HepG2 (cell line): ENCODE results near the gene GPT2. TPM values are rescaled to one million over a fixed set of nuclear protein-coding genes. Genes with fewer than 3 reads are reported as not detected.

ENCODE experiments used
- FOSL1 ChIP-seq: sonication (generic); formaldehyde crosslinking; IDR thresholded peaks from 2 replicates; pipeline ENCODE4 v1.9.0; 2021; ENCODE audit warnings: missing genetic modification reagents, borderline replicate concordance
- GTF3A ChIP-seq: sonication (generic); formaldehyde crosslinking; conservative IDR thresholded peaks from 2 replicates; pipeline ENCODE4 v1.4.0; 2020; ENCODE audit warnings: mild to moderate bottlenecking, missing genetic modification reagents
- HIVEP1 ChIP-seq: sonication (generic); formaldehyde crosslinking; IDR thresholded peaks from 2 replicates; pipeline ENCODE4 v1.4.0; 2020; ENCODE audit warnings: mild to moderate bottlenecking, missing genetic modification reagents
- IKZF1 ChIP-seq: fragments of 450-650 bp; IDR thresholded peaks from 2 replicates; pipeline ENCODE4 v1.7.1; 2016
- MEIS1 ChIP-seq: sonication (generic); formaldehyde crosslinking; IDR thresholded peaks from 2 replicates; pipeline ENCODE4 v1.9.0; 2021; ENCODE audit warnings: mild to moderate bottlenecking, missing genetic modification reagents, moderate library complexity, borderline replicate concordance
- NFE2L1 ChIP-seq: sonication (generic); formaldehyde crosslinking; IDR thresholded peaks from 2 replicates; pipeline ENCODE4 v1.4.0; 2020; ENCODE audit warnings: missing genetic modification reagents, mild to moderate bottlenecking, borderline replicate concordance
- NR2F1 ChIP-seq, 2 experiments: fragments of 450-650 bp in 1 of 2; formaldehyde crosslinking in 1 of 2; IDR thresholded peaks; 2 replicates each; pipeline versions ENCODE4 v1.5.0 to v1.6.1; 2016 to 2020; ENCODE audit warnings: mild to moderate bottlenecking in 1 of 2, missing compliant biosample characterization in 1 of 2, missing genetic modification reagents in 1 of 2, moderate library complexity in 1 of 2
- POGZ ChIP-seq: sonication (generic); formaldehyde crosslinking; IDR thresholded peaks from 2 replicates; pipeline ENCODE4 v1.4.0; 2020; ENCODE audit warnings: mild to moderate bottlenecking, missing genetic modification reagents
- RFXAP ChIP-seq: sonication (generic); formaldehyde crosslinking; IDR thresholded peaks from 2 replicates; pipeline ENCODE4 v1.4.0; 2020; ENCODE audit warnings: missing genetic modification reagents, borderline replicate concordance
- RORA ChIP-seq: sonication (generic); formaldehyde crosslinking; IDR thresholded peaks from 2 replicates; pipeline ENCODE4 v1.5.0; 2020; ENCODE audit warnings: mild to moderate bottlenecking, missing genetic modification reagents, moderate library complexity
- SMC3 ChIP-seq: IDR thresholded peaks from 2 replicates; pipeline ENCODE4 v1.6.1; 2011; ENCODE audit warnings: low read length, improper control_type of control experiment
- TAF1 ChIP-seq: sonication (generic); formaldehyde crosslinking; IDR thresholded peaks from 2 replicates; pipeline ENCODE4 v1.4.0; 2020; ENCODE audit warnings: missing genetic modification reagents
- TEAD2 ChIP-seq: sonication (generic); formaldehyde crosslinking; IDR thresholded peaks from 2 replicates; pipeline ENCODE4 v1.9.0; 2021; ENCODE audit warnings: missing genetic modification reagents
- ZBTB4 ChIP-seq: sonication (generic); formaldehyde crosslinking; IDR thresholded peaks from 2 replicates; pipeline ENCODE4 v1.4.0; 2020; ENCODE audit warnings: missing genetic modification reagents, mild to moderate bottlenecking, borderline replicate concordance
- ZBTB7B ChIP-seq: sonication (generic); formaldehyde crosslinking; IDR thresholded peaks from 2 replicates; pipeline ENCODE4 v1.4.0; 2020; ENCODE audit warnings: missing genetic modification reagents
- ZFP62 ChIP-seq: sonication (generic); formaldehyde crosslinking; IDR thresholded peaks from 2 replicates; pipeline ENCODE4 v1.4.0; 2020; ENCODE audit warnings: missing genetic modification reagents
- ZNF382 ChIP-seq: sonication (generic); formaldehyde crosslinking; IDR thresholded peaks from 2 replicates; pipeline ENCODE4 v1.5.0; 2020; ENCODE audit warnings: missing genetic modification reagents, mild to moderate bottlenecking, borderline replicate concordance
- ZNF747 ChIP-seq: sonication (generic); formaldehyde crosslinking; IDR thresholded peaks from 2 replicates; pipeline ENCODE4 v1.8.1; 2023; ENCODE audit warnings: missing genetic modification reagents, mild to moderate bottlenecking, borderline replicate concordance
- polyA plus RNA-seq, 8 experiments: library from polyadenylated mRNA; depleted of rRNA in 3 of 8; stranded (reverse) in 7 of 8; unstranded in 1 of 8; fragments of >200 nt; fragmentation: Illumina TruSeq in 4 of 8; extraction: Trizol in 4 of 8; gene quantifications; 2 replicates each; pipeline versions ENCODE4 v1.2.1 to v1.2.3, GENCODE V29; 2011 to 2016; ENCODE audit warnings: low read depth in 4 of 8, missing spikeins in 1 of 8, mixed read lengths in 1 of 8; ENCODE audit not compliant: insufficient read depth in 1 of 8
- total RNA-seq, 5 experiments: library from RNA; depleted of rRNA; stranded (reverse); fragments of >200 nt; fragmentation: Illumina TruSeq; extraction: Trizol; gene quantifications; 2 replicates each; pipeline ENCODE4 v1.2.3, GENCODE V29; 2016; ENCODE audit warnings: low read depth in 1 of 5
- TF ChIP-seq, protein P1 (sequence below): sonication (generic); formaldehyde crosslinking; IDR thresholded peaks from 2 replicates; pipeline ENCODE4 v1.5.0; 2020; ENCODE audit warnings: mild to moderate bottlenecking, missing genetic modification reagents
- TF ChIP-seq, protein P2 (sequence below): IDR thresholded peaks from 2 replicates; pipeline ENCODE4 v1.4.0; 2020; ENCODE audit warnings: mild to moderate bottlenecking, missing genetic modification reagents

Gene GPT2
- total and polyA plus RNA-seq, 2 of the 13 experiments (the other 11 are each of a cell fraction or from before 2014, with no cell fraction given): 138 to 267 TPM

DNA sequence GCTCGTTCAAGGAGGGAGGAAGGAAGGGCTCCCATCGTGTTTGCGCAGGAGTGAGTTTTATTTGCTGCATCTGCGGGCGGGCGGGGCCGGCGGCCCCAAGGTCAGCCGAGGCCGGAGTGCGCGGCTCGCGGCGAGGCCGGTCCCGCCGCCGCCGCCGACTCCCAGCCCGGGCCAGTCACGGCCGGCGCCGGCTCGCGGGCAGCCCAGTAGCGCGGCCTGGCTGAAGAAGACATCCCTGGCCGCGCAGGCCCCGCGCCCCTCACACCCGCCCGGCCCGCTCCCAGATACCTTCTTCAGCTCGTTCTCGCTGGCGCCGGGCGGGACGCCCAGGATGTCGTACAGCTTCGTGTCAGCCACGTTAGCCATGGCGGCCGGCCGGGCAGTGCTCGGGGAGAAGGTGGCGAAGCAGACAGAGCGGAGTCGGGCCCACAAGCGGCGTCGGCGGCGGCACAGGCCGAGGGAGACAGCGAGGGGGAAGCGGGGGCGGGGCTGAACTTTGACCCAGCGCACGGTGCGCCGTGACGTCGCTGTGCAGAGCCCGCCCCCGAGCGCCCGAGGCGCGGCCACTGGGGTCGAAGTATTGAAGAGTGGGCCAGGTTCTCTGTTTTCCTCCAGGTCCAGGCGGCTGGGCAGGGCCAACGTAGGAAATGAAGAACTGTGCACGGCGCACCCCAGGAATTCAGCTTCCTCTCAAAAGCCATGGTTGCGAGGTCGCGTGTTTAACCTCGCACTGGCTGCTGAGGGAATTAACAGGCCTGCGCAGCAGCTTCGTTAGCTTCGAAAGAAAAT, 89.2 kb downstream of the GPT2 start, which contains the start of gene DNAJA2 (continued):
- peak; percentile 55; the same call in 1 of the 2 replicates for TF ChIP-seq MEIS1 (CRISPR knock-in tag)
- peak; percentile 88 for TF ChIP-seq RFXAP (CRISPR knock-in tag)
- TF ChIP-seq IKZF1: no peak
- no peak for TF ChIP-seq ZNF382 (CRISPR knock-in tag)
- TF ChIP-seq ZBTB7B: peak; percentile 86
- TF ChIP-seq NR2F1 (CRISPR knock-in tag; IDR thresholded peaks at IDR 0.05): peak; percentile 80 to 82
- TF ChIP-seq ZFP62 (CRISPR knock-in tag): 0 out of 2 replicates have a peak, but pooled peaks have one; percentile 56
- no peak for TF ChIP-seq TEAD2 (CRISPR knock-in tag)
- peak; percentile 73; the same call in 1 of the 2 replicates for TF ChIP-seq ZBTB4 (CRISPR knock-in tag)
- TF ChIP-seq RORA (CRISPR knock-in tag): no peak
- TF ChIP-seq FOSL1 (CRISPR knock-in tag): peak; percentile 48; the same call in 1 of the 2 replicates
- TF ChIP-seq, protein P1, sequence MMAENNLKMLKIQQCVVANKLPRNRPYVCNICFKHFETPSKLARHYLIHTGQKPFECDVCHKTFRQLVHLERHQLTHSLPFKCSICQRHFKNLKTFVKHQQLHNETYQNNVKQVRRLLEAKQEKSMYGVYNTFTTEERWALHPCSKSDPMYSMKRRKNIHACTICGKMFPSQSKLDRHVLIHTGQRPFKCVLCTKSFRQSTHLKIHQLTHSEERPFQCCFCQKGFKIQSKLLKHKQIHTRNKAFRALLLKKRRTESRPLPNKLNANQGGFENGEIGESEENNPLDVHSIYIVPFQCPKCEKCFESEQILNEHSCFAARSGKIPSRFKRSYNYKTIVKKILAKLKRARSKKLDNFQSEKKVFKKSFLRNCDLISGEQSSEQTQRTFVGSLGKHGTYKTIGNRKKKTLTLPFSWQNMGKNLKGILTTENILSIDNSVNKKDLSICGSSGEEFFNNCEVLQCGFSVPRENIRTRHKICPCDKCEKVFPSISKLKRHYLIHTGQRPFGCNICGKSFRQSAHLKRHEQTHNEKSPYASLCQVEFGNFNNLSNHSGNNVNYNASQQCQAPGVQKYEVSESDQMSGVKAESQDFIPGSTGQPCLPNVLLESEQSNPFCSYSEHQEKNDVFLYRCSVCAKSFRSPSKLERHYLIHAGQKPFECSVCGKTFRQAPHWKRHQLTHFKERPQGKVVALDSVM: no peak; the same call in 1 of the 2 replicates
- no peak for TF ChIP-seq GTF3A
- TF ChIP-seq, protein P2, sequence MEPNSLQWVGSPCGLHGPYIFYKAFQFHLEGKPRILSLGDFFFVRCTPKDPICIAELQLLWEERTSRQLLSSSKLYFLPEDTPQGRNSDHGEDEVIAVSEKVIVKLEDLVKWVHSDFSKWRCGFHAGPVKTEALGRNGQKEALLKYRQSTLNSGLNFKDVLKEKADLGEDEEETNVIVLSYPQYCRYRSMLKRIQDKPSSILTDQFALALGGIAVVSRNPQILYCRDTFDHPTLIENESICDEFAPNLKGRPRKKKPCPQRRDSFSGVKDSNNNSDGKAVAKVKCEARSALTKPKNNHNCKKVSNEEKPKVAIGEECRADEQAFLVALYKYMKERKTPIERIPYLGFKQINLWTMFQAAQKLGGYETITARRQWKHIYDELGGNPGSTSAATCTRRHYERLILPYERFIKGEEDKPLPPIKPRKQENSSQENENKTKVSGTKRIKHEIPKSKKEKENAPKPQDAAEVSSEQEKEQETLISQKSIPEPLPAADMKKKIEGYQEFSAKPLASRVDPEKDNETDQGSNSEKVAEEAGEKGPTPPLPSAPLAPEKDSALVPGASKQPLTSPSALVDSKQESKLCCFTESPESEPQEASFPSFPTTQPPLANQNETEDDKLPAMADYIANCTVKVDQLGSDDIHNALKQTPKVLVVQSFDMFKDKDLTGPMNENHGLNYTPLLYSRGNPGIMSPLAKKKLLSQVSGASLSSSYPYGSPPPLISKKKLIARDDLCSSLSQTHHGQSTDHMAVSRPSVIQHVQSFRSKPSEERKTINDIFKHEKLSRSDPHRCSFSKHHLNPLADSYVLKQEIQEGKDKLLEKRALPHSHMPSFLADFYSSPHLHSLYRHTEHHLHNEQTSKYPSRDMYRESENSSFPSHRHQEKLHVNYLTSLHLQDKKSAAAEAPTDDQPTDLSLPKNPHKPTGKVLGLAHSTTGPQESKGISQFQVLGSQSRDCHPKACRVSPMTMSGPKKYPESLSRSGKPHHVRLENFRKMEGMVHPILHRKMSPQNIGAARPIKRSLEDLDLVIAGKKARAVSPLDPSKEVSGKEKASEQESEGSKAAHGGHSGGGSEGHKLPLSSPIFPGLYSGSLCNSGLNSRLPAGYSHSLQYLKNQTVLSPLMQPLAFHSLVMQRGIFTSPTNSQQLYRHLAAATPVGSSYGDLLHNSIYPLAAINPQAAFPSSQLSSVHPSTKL (CRISPR knock-in tag): peak; percentile 63
- TF ChIP-seq NFE2L1 (CRISPR knock-in tag): no peak
- TF ChIP-seq POGZ (CRISPR knock-in tag): peak; percentile 68
- peak; percentile 88 for TF ChIP-seq TAF1
- no peak for TF ChIP-seq SMC3
- peak; percentile 82 for TF ChIP-seq HIVEP1
- peak; percentile 86; the same call in 1 of the 2 replicates for TF ChIP-seq ZNF747 (CRISPR knock-in tag)
